Naive B cell (primary cell): Measurements from ENCODE around the gene ZSCAN5C. TPM values are rescaled to one million over a fixed set of nuclear protein-coding genes. Genes with fewer than 3 reads are reported as not detected.
"Not testable (repeated sequence)": the region's sequence is repeated elsewhere in the genome, so short reads cannot be mapped to it uniquely, and the experiment has no call there.

Experiments
- ATAC-seq, 2 donors: fragments of 150-1000 bp; cut with Tn5 transposase; 2 replicates each; pipeline ENCODE4 v1.10.0; 2021; ENCODE audit warnings: low read depth in 2 of 2, mild to moderate bottlenecking in 2 of 2, moderate library complexity in 2 of 2
- DNase-seq: peaks from one replicate; pipeline ENCODE4 v3.0.0; 2022
- H3K27ac Mint-ChIP-seq, 6 donors: one replicate each; pipeline ENCODE4 v1.8.0; 2020 to 2022; ENCODE audit warnings: mild to moderate bottlenecking in 6 of 6, mixed read lengths in 6 of 6, moderate library complexity in 5 of 6, inconsistent platforms in 2 of 6
- H3K27me3 Mint-ChIP-seq, 3 donors: one replicate each; pipeline ENCODE4 v1.8.0; 2021 to 2022; ENCODE audit warnings: mixed read lengths in 3 of 3, mild to moderate bottlenecking in 1 of 3
- H3K36me3 Mint-ChIP-seq, 2 donors: one replicate each; pipeline ENCODE4 v1.8.0; 2020 to 2022; ENCODE audit warnings: mixed read lengths in 2 of 2, inconsistent platforms in 1 of 2, mild to moderate bottlenecking in 1 of 2
- H3K4me1 Mint-ChIP-seq, 3 donors: one replicate each; pipeline ENCODE4 v1.8.0; 2020 to 2022; ENCODE audit warnings: mixed read lengths in 3 of 3, inconsistent platforms in 1 of 3, mild to moderate bottlenecking in 1 of 3, moderate library complexity in 1 of 3
- H3K4me3 Mint-ChIP-seq, 8 donors: one replicate each; pipeline ENCODE4 v1.8.0; 2020 to 2022; ENCODE audit warnings: mild to moderate bottlenecking in 8 of 8, mixed read lengths in 8 of 8, moderate library complexity in 8 of 8, inconsistent platforms in 2 of 8
- H3K9me3 Mint-ChIP-seq, 7 donors: one replicate each; pipeline ENCODE4 v1.8.0; 2020 to 2022; ENCODE audit warnings: mixed read lengths in 7 of 7, mild to moderate bottlenecking in 5 of 7, inconsistent platforms in 2 of 7, moderate library complexity in 1 of 7
- polyA plus RNA-seq, 6 donors: library from polyadenylated mRNA; unstranded; fragments of 300-500 nt; fragmentation: Illumina TruSeq; gene quantifications; one replicate each; pipeline ENCODE4 v1.2.3, GENCODE V29; 2021; ENCODE audit warnings: low read depth in 6 of 6

ZSCAN5C gene
- polyA plus RNA-seq, 6 donors from 2014 or later, result 0.15 TPM; not detected in 5

DNA sequence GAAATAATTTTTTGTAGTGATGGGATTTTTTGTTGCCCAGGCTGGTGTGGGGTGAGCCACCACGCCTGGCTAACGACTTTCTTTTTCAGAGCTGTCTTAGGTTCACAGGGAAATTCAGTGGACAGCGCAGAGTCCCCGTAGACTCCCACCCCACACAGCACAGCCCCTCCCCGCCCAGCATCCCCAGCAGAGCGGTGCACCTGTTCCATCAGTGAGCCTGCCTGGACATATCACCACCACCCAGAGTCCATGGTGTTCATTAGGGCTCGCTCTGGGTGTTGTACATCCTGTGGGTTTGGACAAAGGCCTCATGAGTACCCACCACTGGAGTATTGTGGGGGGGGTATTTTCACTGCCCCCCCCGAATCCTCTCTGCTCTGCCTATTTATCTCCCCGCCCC is 8.0 kb downstream of the ZSCAN5C start:
- H3K27me3 Mint-ChIP-seq, result peaks cover 4 to 34% (median 25%) of the 10 kb centered on the region in 3 donors
- ATAC-seq, H3K4me1 Mint-ChIP-seq, H3K9me3 Mint-ChIP-seq, DNase-seq, H3K4me3 Mint-ChIP-seq, H3K36me3 Mint-ChIP-seq, H3K27ac Mint-ChIP-seq: not testable (repeated sequence)

DNA sequence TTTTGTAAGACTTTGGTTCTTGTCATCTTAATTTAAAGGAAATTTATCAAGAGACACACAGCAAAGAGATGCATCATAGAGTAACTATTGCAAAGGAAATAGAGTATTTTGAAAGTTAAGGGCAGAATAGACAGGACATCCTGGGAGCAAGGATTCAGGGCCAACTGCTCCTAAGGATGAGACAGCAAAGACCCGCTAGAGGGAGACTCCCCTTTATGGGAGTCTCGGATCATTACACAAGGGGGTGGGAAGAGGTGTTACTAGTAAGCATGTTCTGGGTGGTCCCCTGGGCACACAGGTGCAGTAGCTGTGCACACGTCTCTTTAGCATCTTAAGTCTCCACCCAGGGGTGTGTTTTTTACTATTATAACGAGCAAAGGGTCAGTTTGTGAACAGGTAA is 9.6 kb downstream of the ZSCAN5C start:
- DNase-seq, result no peak
- no peak for ATAC-seq
- H3K4me3 Mint-ChIP-seq, result peak overlapping the region in 1 of 8 donors; percentile 4
- H3K36me3 Mint-ChIP-seq, result no peaks in the 10 kb centered on the region
- no peak overlapping the region for H3K27ac Mint-ChIP-seq
- peaks cover 9 to 38% (median 34%) of the 10 kb centered on the region in 3 donors for H3K27me3 Mint-ChIP-seq
- no peaks in the 10 kb centered on the region for H3K9me3 Mint-ChIP-seq
- H3K4me1 Mint-ChIP-seq, result peaks cover 0 to under 1% (median 0%) of the 10 kb centered on the region in 3 donors

DNA sequence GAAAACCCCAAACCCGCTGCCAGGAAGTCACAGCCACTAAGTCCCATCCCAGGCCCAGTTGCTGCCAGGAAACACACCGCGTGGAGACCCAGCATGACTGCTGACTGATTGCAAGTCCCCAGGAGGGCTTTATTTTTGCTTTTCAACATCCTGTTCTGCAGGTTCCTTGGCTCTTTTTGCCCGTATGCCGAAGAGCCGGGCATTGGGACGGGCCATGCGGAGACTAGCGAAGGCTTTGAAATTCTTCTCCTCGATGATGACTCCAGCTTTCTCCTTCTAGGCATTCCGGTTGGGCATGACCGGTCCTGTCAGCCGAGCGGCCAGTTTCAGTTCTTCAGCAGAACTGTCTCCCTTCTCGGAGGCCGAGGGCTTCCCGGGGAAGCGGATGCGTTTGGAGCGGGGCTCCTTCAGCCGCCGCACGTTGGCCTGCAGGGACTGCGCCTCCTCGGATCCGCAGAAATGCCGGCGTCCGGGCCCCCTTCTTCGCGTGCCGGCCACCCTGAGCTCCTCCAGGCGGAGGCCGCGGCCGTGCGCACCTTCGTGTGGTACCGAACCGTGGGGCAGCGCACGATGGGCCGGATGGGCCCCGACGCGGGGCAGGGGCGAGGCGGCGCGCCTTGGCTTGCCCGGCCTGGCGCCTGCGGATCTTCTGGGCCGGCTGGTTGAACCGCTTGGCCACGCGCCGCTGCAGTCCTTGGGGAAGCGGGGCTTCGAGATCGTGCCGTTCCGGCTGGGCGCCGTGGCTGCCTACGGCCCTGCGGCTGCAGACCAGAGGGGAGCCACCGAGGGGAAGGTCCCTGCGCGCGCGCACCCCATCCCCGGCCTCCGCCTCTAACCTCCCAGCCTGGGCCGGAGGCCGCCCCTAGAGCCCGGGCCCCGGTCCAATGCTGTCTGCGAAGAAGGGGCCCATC is 15.2 kb downstream of the ZSCAN5C start:
- Mint-ChIP-seq H3K27ac (no peak overlapping the region), H3K27me3 (peaks cover 13 to 35% (median 25%) of the 10 kb centered on the region in 3 donors), H3K9me3 (no peaks in the 10 kb centered on the region), H3K4me3 (peak overlapping the region in 5 of 8 donors; percentile 15 to 63 (median 30)), H3K36me3 (peaks cover 0 to 9% of the 10 kb centered on the region in 2 donors), H3K4me1 (peaks cover 3 to 8% (median 5%) of the 10 kb centered on the region in 3 donors)
- DNase-seq (no peak), ATAC-seq (no peak)

DNA sequence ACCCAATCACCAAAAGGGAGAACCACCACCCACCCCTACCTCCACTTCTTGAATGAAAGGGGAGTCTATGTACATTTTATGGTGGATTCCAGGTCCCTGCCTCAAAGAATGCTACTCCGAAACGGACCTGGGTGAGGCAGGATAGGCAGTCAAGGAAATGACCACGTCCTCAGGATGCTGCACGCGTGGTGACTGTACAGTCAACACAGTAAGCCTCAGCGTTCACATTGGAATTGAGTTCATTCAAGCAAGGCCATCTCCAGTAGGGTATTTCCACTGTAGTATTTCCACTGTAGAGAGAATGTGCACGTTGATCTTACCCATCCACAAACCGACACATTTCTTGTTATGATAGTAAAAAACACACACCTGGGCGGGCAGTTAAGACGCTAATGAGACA is 16.9 kb downstream of the ZSCAN5C start:
- Mint-ChIP-seq H3K9me3 (no peaks in the 10 kb centered on the region), H3K4me3 (peak overlapping the region in 1 of 8 donors; percentile 4), H3K27me3 (peaks cover 13 to 35% (median 17%) of the 10 kb centered on the region in 3 donors), H3K4me1 (peaks cover 3 to 8% (median 5%) of the 10 kb centered on the region in 3 donors), H3K27ac (no peak overlapping the region), H3K36me3 (peaks cover 0 to 22% of the 10 kb centered on the region in 2 donors)
- ATAC-seq (no peak), DNase-seq (no peak)

DNA sequence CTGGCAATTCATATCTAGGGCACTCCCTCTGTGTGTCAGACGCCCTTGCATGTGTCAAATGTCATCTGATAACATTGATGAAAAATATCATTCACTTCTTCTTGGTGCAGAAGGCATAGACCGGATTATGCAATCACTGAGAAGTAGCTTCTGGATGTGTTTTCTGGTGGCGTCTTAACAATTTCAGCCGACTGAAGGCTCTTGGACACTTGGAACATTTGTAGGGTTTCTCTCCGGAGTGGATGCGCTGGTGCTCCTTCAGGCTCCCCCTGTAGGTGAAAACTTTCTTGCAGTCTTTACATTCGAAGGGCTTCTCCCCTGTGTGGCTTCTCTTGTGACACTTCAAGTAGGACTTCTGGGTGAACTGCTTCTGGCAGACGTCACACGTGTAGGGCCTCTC is 19.4 kb downstream of the ZSCAN5C start:
- Mint-ChIP-seq H3K27me3 (peaks cover 4 to 13% (median 8%) of the 10 kb centered on the region in 3 donors), H3K36me3 (peaks cover 0 to 22% of the 10 kb centered on the region in 2 donors), H3K27ac (peak overlapping the region in 1 of 6 donors; percentile 27)
- H3K4me3 Mint-ChIP-seq, H3K4me1 Mint-ChIP-seq, ATAC-seq, H3K9me3 Mint-ChIP-seq, DNase-seq: not testable (repeated sequence)

DNA sequence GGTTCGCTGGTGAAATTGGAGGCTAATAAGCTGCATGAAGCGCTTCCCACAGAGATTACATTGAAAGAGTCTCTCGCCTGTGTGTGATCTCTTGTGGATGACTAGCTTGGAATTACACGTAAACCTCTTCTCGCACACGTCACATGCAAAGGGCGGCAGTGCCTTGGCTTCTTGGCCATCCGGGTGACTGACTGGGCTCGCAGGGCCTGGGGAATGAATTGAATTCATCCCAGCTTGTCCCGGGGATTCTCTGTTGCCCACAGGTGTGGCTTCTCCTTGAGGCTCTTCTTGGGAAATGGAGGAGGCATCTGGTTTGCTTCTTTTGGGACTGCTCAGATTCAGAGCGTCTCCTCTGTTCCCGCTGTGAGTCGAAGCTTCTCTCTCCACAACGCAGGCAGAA is 19.8 kb downstream of the ZSCAN5C start:
- no peaks in the 10 kb centered on the region for H3K9me3 Mint-ChIP-seq
- H3K36me3 Mint-ChIP-seq, result peaks cover 0 to 22% of the 10 kb centered on the region in 2 donors
- ATAC-seq (no peak), DNase-seq (no peak)
- H3K27me3 Mint-ChIP-seq, result peaks cover 2 to 10% (median 8%) of the 10 kb centered on the region in 3 donors
- no peak overlapping the region for H3K27ac Mint-ChIP-seq
- H3K4me1 Mint-ChIP-seq, result peaks cover 3 to 6% (median 5%) of the 10 kb centered on the region in 3 donors
- H3K4me3 Mint-ChIP-seq, result no peak overlapping the region

DNA sequence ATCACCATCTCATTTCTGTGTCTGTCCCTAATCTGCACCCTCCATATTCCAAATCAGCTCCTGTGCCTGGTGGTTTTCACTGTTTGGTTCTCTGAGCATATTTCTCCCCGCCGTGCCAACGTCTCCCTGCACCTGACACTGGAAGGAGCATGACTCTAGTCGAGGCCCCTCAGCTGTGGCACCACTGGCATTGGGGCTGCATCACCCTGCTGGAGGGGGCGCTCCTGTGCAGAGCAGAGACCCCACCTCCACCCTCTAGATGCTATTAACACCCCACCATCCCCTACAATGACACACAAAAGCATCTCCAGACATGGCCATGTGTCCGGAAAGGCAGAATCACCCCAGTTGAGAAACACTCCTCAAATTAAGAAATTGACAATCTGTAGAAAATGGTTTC is 20.8 kb downstream of the ZSCAN5C start:
- no peak for DNase-seq
- Mint-ChIP-seq H3K27ac (peak overlapping the region in 2 of 6 donors; percentile 17 to 39), H3K27me3 (peaks cover 0 to 5% (median 4%) of the 10 kb centered on the region in 3 donors), H3K4me1 (peaks cover 2 to 3% (median 2%) of the 10 kb centered on the region in 3 donors), H3K4me3 (no peak overlapping the region), H3K36me3 (peaks cover 0 to 22% of the 10 kb centered on the region in 2 donors), H3K9me3 (no peaks in the 10 kb centered on the region)
- ATAC-seq, result no peak

DNA sequence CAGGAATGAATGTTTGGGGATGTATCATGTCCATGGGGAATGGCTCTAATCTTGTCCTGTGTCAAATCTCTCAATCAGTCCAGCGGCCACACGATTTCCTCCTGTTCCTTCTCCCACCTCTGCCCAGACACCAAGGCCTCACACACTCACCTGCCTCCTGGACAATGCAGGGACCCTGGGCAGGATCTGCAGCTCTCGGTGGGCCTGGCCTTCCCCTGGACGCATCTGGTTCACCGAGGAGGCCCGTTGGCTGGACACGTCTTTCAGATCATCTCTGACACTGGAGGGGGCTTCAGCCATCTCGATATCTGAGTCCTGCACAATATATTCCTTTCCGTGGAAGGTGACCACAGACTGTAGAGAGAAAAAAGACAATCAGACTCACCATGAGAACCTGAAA is 21.4 kb downstream of the ZSCAN5C start:
- ATAC-seq, result no peak

DNA sequence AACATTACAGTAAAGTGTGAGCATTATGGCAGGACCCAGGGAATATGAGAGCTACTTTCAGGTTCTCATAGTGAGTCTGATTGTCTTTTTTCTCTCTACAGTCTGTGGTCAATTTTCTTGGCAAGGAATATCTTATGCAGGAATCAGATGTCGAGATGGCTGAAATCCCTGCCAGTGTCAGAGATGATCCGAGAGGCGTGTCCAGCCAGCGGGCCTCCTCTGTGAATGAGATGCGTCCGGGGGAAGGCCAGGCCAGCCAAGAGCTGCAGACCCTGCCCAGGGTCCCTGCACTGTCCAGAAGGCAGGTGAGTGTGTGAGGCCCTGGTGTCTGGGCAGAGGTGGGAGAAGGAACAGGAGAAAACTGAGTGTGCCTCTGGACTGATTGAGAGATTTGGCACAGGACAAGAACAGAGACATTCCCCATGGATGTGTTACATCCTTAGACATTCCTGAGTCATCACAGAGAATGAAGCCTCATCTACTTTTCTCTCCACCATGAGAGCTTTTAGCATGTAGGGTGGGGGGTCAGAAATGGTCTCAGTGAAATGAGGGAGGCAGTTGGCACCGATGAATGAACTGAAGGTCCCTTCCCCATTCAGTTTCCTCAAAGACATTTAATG is 43.2 kb downstream of the ZSCAN5C start:
- no peaks in the 10 kb centered on the region for H3K27me3 Mint-ChIP-seq
- H3K27ac Mint-ChIP-seq, result no peak overlapping the region
- H3K36me3 Mint-ChIP-seq, result no peaks in the 10 kb centered on the region
- H3K4me1 Mint-ChIP-seq, result no peaks in the 10 kb centered on the region
- H3K4me3 Mint-ChIP-seq, result no peak overlapping the region
- H3K9me3 Mint-ChIP-seq, result no peaks in the 10 kb centered on the region
- DNase-seq, result no peak
- no peak for ATAC-seq

More for the DNA sequence above, 21.4 kb downstream of the ZSCAN5C start:
- Mint-ChIP-seq H3K27ac (no peak overlapping the region), H3K4me1 (no peaks in the 10 kb centered on the region), H3K4me3 (no peak overlapping the region), H3K36me3 (peaks cover 0 to 22% of the 10 kb centered on the region in 2 donors), H3K9me3 (no peaks in the 10 kb centered on the region), H3K27me3 (no peaks in the 10 kb centered on the region)
- DNase-seq, result no peak

DNA sequence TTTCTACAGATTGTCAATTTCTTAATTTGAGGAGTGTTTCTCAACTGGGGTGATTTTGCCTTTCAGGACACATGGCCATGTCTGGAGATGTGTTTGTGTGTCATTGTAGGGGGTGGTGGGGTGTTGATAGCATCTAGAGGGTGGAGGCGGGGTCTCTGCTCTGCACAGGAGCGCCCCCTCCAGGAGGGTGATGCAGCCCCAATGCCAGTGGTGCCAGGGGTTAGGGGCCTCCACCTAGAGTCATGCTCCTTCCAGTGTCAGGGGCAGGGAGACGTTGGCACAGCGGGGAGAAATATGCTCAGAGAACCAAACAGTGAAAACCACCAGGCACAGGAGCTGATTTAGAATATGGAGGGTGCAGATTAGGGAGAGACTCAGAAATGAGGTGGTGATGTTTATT is 43.7 kb downstream of the ZSCAN5C start:
- H3K4me3 Mint-ChIP-seq, DNase-seq, H3K36me3 Mint-ChIP-seq, H3K27ac Mint-ChIP-seq, ATAC-seq, H3K27me3 Mint-ChIP-seq, H3K9me3 Mint-ChIP-seq, H3K4me1 Mint-ChIP-seq: not testable (repeated sequence)

DNA sequence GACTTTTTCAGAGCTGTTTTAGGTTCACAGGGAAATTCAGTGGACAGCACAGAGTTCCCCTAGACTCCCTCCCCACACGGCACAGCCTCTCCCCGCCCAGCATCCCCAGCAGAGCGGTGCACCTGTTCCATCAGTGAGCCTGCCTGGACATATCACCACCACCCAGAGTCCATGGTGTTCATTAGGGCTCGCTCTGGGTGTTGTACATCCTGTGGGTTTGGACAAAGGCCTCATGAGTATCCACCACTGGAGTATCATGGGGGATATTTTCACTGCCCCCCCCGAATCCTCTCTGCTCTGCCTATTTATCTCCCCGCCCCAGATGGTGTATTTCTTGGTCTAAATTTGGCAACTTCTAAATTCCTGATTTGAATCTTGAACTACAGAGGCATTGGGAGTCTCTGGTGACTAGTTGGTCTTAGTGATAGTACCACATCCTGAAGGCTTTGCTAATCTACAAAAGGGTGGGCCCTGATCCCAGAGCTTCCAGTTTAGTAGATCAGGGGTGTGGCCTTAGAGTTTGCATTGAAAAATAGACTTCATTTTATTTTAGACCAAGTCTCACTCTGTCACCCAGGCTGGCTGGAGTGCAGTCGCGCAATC is 46.8 kb downstream of the ZSCAN5C start:
- H3K36me3 Mint-ChIP-seq, result not testable (repeated sequence)

DNA sequence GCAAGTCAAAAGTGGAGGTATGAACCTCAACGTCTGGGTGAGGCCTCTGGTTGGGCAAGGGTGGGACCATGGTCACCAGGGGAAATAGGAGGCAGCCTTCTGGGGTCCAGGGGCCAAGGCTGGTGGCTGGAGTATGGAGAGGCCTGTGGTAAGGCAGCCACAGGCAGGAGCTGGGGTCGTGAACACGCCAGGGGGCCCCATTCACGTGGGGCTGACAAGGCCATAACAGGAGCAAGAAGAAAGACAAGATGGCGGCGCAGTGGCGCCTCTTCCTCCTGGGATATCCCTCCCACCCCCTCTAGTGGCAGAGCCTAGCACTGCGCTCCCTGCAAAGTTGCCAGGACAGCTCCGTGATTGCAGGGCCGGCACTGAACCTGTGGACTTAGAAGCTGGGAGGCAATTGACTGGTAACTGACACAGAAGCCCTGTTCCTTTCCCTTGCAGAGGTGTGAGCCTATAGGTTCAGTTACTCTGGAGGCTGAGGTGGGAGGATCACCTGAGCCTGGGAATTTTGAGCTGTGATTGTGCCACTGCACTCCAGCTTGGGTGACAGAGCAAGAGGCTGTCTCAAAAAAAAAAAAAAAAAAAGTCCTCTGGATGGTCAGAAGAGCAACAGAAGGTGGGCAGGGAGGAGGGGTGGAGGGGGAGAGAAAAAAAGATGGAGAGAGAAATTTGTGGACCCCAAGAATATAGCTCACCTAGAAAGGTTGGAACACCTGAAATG is 50.8 kb downstream of the ZSCAN5C start:
- peaks cover 8 to 16% (median 8%) of the 10 kb centered on the region in 3 donors for H3K4me1 Mint-ChIP-seq
- DNase-seq (peak; percentile 48), ATAC-seq (peak; percentile 65 to 72)
- no peak overlapping the region for H3K4me3 Mint-ChIP-seq
- peak overlapping the region in 4 of 6 donors; percentile 32 to 69 (median 56) for H3K27ac Mint-ChIP-seq
- H3K27me3 Mint-ChIP-seq, result no peaks in the 10 kb centered on the region
- peaks cover 0 to 3% (median 0%) of the 10 kb centered on the region in 7 donors for H3K9me3 Mint-ChIP-seq
- peaks cover 0 to 9% of the 10 kb centered on the region in 2 donors for H3K36me3 Mint-ChIP-seq

More for the DNA sequence above, 46.8 kb downstream of the ZSCAN5C start:
- H3K9me3 Mint-ChIP-seq, H3K27me3 Mint-ChIP-seq, DNase-seq, H3K4me3 Mint-ChIP-seq, ATAC-seq, H3K27ac Mint-ChIP-seq: not testable (repeated sequence)
- H3K4me1 Mint-ChIP-seq, result peaks cover 8 to 16% (median 8%) of the 10 kb centered on the region in 3 donors

DNA sequence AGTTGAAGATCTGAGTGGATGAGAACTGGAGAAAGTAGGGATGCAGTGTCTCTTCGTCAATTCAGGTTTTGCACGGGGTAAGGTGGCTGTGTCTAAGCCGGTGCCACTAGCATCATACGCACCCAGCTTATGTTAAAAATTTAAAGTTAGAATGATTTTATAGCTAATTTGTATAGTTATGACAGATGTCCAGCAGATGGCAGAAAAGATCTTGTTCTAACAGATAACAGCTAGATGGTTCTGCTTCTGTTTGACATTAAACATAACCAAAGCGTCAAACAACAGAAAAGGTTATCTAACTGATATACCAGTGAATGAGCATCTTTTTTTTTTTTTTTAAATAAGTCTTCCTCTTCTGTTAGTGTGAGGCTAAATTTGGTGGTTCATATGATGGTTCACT is 51.7 kb downstream of the ZSCAN5C start:
- ATAC-seq (peak in 1 of 2 donors; percentile 33), DNase-seq (peak; percentile 33)
- H3K27me3 Mint-ChIP-seq, result no peaks in the 10 kb centered on the region
- peaks cover 0 to 9% of the 10 kb centered on the region in 2 donors for H3K36me3 Mint-ChIP-seq
- H3K27ac Mint-ChIP-seq, result no peak overlapping the region
- H3K9me3 Mint-ChIP-seq, result peaks cover 0 to 3% (median 0%) of the 10 kb centered on the region in 7 donors
- peaks cover 8 to 16% (median 8%) of the 10 kb centered on the region in 3 donors for H3K4me1 Mint-ChIP-seq
- no peak overlapping the region for H3K4me3 Mint-ChIP-seq
